NCI-H1436 (cell line): ENCODE results near the gene GRB10.

ENCODE experiments used
- DNase-seq: peaks from one replicate; lab custom pipeline; 2025; lab: John Stamatoyannopoulos, UW

GRB10 gene

DNA sequence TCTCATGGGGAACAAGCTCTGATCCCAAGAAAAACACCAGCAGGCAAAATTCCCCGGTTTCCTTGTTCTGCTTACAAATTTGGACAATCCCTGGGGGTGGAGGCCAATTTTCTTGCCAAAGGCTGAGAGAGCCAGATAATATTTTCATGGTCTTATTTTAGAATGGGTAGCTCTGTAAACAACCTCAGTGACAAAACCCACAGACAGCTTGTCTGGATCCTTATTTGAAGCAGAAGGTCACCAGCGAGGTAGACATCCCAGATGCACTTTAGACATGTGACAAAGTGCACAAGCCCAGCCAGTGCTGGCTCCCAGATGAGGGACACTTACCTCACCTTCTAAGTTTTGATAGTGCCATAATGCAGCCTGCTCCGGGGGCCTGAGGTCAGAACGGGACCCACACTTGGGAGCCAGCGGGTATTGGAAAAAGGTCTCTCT lies 114.9 kb downstream of the GRB10 start:
- DNase-seq = no peak

DNA sequence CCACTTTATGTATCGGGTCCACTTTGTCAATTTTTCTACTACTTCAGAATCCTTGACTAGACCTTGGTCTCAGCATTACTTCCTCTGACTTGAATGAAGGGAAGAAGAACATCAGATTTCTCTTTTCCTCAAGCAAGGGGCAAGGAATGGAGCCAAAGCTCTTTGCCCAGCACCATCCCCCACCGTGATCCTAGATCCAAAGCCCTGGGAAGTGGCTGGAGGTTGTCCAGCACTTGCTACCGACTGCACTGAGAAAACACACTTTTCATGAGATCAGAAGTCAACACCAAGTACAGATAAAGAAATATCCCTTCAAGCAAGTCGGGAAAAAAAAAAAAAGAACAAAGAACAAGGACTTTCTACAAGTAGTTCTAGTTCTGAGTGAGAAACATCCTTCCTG lies 115.4 kb downstream of the GRB10 start:
- DNase-seq = no peak

DNA sequence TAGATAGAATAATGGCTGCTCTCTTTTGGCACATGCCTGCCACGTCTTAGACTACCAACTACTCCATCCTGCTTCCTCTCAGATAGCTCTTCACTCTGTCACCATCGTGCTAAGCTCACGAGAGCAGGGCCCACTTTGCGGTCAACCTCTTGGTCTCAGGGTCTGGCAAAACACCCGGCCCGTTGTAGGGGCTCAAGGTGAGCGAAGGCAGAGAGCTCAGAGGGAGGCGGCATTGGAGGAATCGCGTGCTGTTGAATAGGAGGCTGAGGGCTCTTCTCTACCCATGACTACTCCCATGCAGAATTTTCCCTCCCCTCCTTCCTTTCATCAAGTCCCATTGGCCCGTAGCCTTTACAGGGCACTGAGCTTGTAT lies 116.6 kb downstream of the GRB10 start:
- no peak for DNase-seq

DNA sequence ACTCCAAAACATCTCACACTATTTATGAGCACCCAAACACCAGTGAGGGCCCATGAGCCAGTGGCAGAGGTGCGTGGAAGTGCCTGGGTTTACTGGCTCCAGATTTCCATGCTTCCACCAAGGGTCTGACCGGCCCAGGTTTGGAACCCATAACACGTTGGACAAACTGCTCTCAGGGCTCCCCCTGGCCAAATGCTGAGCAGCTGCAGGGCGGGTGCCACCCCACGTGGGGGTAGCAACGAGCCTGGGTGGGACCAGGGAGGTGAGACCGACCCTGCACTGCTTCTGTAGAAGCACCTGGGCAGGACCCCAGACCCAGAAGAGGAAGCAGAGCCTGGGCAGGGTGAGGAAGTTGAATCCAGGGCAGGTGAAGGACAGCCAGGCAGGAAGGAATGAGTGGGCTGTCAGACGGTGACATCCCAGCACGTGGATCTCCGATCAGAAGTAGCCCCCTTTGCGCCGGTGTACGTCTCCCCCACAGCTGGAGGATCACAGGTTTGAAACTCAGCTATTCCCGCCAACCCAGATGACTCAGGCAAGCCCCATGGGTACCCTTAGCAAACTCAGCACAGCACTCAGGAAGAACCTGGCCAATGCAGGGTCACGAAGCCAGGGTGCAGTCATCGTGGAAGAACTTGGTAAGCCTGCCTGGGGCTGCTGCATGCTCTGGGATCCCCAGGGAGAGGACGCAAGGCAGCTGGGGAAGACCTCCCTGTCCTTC lies 117.1 kb downstream of the GRB10 start:
- no peak for DNase-seq

DNA sequence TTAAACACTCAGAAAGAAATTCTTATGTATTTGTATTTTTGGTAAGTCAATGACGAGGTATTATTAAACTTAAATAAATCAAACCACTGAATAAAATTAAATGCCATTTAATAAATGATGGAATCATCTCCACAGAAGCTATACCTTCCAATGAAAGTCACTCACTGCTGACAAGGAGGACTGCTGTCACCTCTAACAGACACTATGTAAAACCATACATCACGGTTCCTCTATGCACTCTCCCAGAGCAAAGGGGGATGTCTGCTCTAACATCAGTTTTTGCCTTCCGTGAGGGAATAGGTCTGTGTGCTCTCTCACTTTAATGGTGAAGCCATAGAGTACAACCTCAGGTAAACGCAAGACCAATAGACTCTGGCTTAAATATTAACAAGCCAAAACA lies 117.8 kb downstream of the GRB10 start:
- no peak for DNase-seq

DNA sequence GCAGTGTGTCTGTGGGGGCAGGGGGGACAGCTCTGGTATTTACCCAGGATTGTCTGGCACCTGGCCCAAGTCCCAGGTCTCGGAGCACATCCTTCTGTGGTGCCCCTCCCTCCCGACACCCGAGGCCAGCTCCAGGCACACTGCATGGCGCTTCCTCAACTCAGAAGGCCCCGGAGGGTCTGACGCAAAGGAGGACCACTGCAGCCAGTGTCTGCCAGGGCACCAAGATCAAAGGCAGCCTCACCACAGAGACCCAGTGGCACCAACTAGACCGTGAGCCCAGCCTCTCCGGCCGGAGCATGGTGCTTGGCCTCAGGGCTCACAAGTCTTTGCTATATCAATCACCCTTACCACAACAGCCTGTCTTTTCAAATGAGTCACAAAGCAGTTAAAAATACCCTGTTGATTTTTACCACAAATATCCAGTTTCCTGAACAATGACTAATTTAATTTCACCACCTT lies 118.2 kb downstream of the GRB10 start:
- DNase-seq = no peak

DNA sequence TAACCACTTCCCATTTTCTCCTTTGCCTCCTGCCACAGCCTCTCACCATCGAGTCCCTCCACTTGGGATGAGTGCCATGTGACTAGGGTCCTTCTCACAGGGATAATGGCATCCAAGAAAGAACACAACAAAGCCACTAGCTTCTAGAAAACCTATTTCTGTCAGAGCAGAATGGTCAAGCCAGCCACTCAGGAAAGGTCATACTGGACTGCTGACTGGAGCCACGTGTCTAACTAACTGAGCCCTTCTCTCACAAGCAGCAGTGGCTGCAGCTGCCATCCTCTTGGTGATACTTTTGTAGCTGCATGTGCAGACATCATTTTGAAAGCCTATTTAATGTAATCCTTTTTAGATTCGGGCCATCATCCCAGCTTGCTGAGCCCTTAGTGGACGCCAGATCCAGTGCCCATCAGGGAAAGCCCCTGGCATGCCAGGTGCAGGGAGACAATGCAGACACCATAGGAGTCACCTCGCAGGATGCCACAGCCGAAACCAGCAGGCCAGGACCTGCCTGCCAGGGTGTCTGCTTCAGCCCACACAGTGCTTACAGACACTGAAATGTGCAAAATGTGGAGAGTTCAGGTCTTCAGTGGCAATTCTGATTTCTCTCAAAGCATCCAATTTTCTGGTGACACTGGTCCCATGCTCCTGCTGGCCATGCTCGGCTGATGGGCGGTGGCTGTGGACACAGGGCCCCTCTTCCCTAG lies 119.1 kb downstream of the GRB10 start:
- no peak for DNase-seq

DNA sequence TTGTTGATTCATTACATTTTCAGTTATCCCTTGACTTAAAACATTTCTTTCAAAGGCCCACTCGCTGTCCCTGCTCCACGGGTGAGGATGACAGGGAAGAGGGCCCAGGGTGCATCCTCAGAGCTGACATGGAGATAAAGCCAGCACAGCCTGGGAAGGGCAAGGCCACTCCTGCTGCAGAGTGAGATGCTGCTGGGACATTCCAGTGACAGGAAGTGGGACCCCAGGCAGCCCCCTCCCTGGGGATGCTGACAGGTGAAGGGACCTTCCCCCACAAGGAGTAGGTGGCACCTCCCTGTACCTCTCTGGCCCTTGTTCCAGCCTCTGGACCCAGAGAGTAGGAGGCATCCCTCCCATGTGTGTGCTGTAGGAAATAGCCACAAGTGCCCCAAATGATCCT lies 119.7 kb downstream of the GRB10 start:
- no peak for DNase-seq

DNA sequence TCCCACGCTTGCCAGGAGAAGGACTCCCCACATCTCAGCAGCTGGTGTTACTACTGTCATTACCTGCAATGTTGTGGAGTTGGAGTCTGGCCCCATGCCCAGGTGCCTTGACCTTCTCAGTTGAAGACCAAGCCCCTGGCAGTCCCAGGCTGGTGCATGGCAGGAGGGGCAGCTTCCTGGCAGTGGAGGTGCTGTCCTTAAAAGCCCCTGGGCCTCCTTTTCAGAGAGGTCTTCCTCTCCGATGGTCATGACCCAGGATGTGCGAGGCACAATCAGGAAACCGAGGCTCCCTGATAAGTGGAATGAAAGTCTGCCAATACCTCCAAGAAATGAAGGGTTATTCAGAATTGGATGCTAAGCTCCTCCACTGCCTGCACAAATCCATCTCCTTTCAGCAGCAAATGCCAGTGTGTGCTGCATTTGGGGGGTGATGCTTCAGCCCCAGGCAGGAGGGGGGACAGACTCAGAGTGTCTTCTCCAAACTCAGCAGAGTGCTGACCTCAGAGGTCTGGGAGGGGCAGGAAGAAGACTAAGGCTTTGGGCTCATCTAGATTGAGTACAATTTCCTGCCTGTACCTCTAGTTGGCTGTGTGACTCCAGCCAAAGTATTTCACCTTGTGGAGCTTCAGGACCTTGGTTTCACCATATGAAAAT lies 120.5 kb downstream of the GRB10 start:
- DNase-seq = no peak

DNA sequence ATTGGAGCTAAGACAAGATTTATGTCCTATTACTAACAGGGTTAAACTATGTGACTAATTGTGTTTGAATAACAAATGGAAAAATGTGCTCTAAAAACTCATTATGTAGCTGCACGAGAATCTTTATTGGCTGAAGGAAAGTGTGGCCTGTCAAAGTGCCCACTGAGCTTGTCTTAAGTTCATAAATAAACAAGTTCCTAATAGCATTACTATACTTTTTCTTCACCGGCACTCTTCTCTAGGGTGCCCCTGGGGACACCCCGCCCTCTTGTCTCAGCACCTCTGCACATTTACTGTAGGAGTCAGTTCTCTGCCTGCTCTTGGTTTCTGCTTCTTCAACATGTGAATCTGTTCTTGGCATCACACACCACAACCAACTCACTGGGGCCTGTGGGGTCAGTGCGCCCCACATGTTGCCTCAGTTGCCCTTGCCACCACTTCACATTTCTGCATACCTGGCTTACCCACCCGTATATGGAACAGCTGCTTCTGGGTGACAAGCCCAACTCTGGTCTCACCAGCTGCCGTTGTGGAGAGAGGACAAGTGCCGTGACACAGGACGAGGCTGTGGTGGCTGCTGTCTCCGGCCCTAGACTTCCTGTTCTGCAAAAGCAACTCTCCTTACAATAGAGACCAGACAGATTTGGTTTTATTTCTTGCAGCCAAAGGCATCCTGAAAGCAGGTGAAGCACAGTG lies 121.2 kb downstream of the GRB10 start:
- DNase-seq = no peak

DNA sequence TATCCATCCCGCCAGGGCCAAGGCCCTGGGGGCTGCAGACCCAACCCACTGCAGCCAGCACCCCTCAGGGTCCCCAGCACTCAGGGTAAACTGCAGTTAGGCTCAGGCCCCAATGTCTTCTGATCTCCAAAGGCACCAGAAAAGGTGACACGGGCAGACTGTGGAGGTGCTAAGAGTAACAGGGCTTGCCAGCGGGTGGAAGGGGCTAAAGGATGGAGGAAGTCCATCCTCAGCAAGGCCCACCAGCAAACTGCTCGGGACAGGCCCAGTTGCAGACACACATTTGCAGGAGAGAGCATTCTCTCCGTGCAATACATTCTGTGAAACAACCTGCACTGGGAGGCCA lies 121.9 kb downstream of the GRB10 start:
- DNase-seq = no peak

DNA sequence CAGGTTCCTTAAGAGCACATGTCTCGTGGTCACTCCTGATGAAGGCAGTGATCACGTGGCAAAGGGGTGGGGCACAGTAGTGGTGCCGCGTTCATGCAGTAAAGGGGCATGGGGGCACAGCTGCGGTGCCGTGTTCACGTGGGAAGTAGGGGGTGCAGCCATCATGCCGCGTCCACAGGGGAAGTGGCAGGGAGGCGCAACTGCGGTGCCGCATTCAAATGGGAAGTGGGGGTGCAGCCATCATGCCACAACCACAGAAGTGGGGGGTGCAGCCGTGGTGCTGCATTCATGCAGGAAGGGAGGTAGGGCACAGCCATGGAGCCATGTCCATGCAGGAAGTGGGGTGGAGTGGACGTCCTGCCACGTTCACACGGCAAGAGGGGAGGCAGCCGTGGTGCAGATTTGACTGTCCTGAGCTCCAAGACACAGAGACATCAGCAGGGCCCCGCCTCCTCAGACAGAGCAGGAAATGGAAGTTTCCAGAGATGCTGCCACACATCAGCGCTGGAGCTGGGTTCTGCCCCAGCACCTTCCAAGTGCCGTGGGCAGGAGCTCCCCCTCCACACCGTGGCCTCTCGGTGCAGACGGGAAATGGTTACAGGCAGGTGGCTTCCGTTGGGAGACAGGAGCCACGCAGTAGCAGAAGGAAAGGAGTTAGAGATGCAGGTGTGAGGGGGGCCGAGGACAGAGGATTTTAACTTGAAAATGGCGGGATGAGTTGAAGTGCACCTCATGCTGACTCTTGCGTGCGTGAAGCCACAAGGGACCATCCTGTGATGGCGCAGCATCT lies 122.5 kb downstream of the GRB10 start:
- DNase-seq = no peak

DNA sequence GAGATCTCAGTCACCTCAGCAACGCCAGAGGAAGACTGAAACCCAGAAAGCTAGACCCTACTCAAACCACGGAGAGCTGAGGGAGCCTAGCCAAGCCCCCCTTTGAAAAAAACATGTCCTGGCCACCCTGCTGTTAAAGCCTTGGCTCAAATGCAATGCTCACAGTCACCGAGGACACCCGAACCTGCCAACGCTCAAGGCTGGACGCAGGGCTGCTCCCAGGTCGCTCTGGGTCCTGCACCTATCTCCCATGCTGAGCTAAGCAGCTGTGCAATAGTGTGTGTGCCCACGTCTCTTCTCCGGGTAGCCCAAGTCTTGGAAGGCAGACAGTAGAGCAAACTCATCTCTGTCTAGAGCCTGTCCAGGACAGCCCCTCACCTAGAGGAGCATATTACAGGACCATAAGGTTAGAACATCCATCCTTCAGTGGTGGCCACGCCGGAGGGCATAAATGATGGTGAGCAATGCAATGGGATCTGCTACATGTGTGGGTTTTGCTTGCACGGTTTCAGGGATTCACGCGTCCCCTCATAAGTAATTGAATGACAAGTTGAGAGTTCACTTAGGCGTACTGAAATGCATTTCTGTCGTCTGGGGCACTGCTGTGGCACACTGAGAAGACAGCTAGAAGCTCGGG lies 123.2 kb downstream of the GRB10 start:
- DNase-seq = no peak

DNA sequence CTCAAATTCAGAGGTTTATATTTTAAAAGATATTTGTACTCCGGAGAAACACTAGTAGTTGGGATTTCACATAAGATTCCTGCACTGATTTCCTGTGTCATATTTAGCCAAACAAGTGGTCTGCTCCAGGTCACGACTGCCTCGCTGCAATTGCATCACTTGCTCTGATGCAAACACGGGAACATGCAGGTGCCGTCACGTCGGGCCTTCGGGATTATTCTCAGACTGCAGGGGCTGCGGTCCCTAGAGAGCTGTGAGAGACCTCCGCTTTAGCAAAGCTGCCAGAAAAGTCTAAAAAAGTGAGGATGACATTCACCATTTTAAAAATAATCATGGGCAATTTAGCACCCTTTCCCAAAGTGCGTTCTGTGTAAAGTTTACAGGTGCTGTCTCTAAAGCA lies 124.0 kb downstream of the GRB10 start:
- DNase-seq = no peak

DNA sequence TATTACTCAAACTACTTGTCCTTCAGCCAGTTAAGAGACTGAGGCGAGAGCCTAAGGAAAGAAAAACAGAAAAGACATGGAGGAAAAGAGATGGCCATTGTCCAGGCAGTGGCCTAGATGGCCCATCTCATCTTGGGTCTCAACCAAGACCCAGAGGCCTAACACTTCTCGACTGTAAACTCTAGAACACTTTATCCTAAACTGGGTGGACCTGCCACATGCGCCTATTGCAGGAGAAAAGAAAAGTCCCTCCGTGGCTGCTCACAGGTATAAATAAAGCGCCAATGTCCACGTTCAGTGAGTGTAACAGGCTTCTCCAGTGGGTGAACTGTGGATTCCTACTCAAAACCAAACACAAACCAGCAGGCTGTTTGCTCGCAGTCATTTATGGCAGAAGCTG lies 124.8 kb downstream of the GRB10 start:
- DNase-seq = no peak

DNA sequence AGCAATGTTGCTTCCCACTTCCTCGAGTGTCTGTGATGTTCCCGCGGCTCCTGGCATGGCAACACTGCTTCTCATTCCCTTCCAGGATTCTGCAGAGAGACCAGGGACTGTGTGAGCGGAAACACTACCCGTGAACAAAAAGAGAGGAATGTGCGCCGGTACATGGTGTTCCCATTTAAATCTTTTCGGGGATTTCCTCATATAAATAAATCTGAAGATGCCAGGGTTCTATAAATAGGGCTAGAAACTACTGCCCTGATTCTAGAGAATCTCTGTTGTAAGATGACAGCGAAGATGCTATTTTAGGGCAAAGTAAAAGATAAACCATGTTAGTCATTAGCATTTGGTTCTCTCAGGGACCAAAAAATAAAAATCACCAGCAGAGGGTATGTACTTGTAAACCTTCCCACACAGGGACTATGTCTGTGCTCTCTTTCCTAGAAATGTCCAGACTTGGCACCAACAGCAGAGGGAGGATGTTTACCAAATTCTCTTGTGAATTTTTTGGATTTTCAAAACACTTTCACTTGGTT lies 125.3 kb downstream of the GRB10 start:
- no peak for DNase-seq

DNA sequence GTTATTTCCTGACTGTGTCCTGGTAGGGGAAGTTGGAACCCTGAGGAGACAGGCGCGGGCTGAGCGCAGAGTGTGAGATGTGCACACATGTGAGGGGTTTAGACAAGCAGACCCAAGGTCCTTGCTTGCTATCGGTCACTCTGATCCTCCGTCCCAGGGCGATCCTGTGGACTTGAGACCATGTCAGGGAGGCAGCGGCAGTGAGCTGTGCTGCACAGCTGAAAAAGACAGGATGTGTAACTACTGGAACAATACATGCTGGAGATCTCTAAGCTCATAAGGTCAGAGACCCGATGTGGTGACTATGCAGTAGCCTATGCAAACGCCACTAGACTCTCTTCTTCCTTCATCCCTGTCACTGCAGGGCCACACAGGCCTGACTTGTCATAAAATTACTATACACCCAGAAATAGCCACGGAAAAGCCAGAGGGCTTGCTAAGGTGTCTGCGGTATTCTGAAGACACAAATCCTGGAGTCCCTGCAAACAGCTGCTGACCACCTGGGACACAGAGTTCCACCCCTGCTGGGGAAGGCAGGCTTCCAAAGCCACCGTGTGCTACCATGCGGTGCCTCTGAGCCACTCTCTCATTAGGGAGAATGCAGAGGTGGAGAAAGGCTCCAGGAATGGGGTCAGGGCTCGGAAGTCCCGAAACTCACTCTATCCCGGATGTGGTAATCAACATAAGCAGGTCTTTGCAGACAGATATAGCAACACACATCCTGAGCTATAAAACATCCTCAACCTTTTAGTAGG lies 126.4 kb downstream of the GRB10 start:
- no peak for DNase-seq

DNA sequence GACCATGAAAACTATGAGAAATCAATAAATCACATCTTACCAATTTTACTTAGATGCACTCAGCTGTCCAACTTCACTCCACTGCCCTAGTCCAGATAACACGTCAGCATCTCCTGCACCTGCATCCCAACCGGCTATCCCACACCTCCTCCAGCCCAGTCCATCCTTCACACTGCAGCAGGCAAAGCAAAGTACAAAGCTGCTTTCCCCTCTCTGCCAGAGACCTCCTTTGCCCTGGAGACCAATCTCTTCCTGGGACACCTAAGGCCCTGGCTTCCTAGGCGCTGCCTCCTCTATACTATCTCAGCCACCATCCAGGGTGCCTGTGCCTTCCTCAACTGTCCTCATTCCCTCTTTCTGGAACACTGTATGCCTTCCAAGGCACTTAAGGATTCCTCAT lies 127.2 kb downstream of the GRB10 start:
- DNase-seq = no peak

DNA sequence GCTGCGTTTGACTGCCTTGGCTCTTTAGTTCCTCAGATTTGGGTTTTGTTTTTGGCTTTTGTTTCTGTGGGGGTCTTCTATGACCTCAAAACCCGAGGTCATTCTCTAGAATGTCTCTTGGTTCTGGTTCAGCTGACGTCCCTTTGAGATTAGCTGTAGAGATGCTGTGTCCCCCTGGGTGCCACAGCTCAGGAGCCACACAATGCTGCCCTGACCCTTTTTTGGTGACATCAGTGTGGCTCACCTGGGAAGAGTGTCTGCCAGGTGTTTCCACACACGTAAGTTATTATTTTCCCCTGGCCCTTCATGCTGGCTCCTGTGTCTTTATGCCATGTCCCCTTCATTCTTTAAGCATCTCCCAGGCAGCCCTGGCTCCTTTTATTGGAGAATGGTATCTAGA lies 127.7 kb downstream of the GRB10 start:
- no peak for DNase-seq

DNA sequence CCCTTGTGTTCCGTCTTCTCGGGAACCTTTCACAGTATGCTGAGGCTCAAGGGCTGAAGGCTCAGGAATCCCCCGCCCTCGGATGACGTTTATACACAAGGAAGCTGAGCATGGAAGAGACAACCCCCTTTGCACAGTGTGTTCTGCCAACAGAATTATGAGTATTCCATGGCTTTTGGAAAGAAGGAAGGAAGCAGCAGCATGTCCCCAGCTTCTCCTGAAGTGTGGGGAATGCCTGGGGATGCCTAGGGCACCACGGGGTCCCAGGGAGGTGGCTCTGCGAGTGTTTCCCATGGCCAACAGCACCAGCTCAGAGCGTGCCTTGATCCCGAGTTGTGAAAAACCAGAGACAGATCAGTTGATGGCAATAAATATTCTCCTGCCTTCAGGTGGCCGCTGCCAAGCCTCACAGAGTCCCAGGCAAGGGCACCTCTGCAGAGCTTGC lies 128.7 kb downstream of the GRB10 start:
- no peak for DNase-seq
